Skeletal muscle satellite cell (primary cell): Measurements from ENCODE around the gene SLC35F1.

Experiments used
- H3K27me3 ChIP-seq: 2 replicates; pipeline ENCODE4 v1.7.0; 2013; ENCODE audit warnings: low read length; ENCODE audit not compliant: control insufficient read depth, insufficient read depth
- H3K36me3 ChIP-seq: 2 replicates; pipeline ENCODE4 v1.7.0; 2013; ENCODE audit warnings: mild to moderate bottlenecking, control low read depth, low read length; ENCODE audit not compliant: insufficient read depth
- H3K4me1 ChIP-seq: 2 replicates; pipeline ENCODE4 v1.7.0; 2013; ENCODE audit warnings: low read length; ENCODE audit not compliant: control insufficient read depth, insufficient read depth
- H3K4me2 ChIP-seq: 2 replicates; pipeline ENCODE4 v1.7.0; 2013; ENCODE audit warnings: mild to moderate bottlenecking, low read length
- H3K4me3 ChIP-seq: 2 replicates; pipeline ENCODE4 v1.7.0; 2013; ENCODE audit warnings: low read length
- H3K9ac ChIP-seq: 2 replicates; pipeline ENCODE4 v1.7.0; 2013; ENCODE audit warnings: mild to moderate bottlenecking, low read depth, low read length, moderate library complexity
- H3K9me3 ChIP-seq: replicated peaks from 2 replicates; pipeline ENCODE4 v1.7.0; 2013; ENCODE audit warnings: mild to moderate bottlenecking, control low read depth, low read length

Gene SLC35F1

DNA sequence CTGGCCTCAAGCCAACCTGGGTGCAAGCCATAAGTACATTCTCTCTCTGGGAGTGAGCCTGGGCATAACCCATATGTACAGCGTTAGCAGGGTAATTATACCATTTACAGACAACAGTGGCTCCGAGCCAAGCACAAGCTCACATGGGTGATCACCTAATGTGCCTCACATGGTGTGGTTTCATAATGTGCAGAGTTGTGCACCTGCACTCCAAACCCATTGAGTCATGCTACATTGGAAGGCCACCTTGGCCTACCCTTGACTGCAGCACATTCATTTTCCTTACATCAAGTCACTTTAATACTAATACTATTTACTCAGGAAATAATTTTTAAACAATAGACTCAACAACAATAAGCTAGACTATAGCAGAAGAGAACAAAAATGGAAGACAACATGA is 446.5 kb downstream of the SLC35F1 start:
- Histone ChIP-seq H3K9me3 (no peaks in the 10 kb centered on the region), H3K36me3 (no peaks in the 10 kb centered on the region), H3K4me2 (no peak overlapping the region), H3K27me3 (no peaks in the 10 kb centered on the region), H3K4me3 (no peak overlapping the region), H3K4me1 (no peaks in the 10 kb centered on the region), H3K9ac (no peak overlapping the region)

DNA sequence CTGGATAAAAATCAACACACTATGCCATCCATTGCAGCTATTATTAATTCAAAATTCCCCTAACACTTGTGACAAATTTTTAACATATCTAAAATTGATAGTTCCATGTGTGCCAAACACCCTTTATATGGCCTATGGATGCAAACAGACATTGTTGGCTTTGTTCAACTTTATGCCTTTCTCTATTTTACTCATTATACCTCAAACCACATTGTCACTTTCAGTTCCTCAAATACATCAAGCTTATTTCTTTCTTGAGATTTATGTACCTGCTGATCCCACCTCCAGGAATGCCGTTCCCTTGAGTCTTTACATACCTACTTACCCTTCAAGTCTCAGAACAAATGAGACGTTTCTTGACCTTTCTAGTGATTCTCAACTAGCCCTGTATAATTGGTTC is 447.6 kb downstream of the SLC35F1 start:
- H3K9me3 ChIP-seq: no peaks in the 10 kb centered on the region
- no peak overlapping the region for H3K4me2 ChIP-seq
- no peaks in the 10 kb centered on the region for H3K27me3 ChIP-seq
- no peak overlapping the region for H3K9ac ChIP-seq
- H3K4me3 ChIP-seq: no peak overlapping the region
- H3K36me3 ChIP-seq: no peaks in the 10 kb centered on the region
- no peaks in the 10 kb centered on the region for H3K4me1 ChIP-seq

DNA sequence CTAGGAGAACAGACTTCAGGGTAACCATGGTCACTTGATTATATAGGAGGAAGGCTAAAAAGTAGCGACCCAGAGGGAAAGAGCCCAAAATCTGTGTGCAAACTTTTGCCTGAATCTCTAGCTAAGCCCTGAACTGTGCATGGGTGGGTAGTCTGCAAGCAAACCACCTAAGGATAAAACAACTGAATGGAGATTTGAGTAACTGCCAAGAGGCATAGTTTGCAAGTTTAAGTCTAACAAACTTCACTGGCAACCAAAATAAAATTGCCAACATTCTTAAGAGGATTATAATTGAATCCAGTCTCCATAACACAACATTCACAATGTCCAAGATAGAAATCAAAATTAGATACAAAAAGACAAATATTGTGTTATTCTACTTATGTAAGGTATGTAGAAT is 449.0 kb downstream of the SLC35F1 start:
- no peak overlapping the region for H3K4me2 ChIP-seq
- no peaks in the 10 kb centered on the region for H3K4me1 ChIP-seq
- no peaks in the 10 kb centered on the region for H3K36me3 ChIP-seq
- no peak overlapping the region for H3K4me3 ChIP-seq
- no peaks in the 10 kb centered on the region for H3K9me3 ChIP-seq
- H3K9ac ChIP-seq: no peak overlapping the region
- H3K27me3 ChIP-seq: no peaks in the 10 kb centered on the region

DNA sequence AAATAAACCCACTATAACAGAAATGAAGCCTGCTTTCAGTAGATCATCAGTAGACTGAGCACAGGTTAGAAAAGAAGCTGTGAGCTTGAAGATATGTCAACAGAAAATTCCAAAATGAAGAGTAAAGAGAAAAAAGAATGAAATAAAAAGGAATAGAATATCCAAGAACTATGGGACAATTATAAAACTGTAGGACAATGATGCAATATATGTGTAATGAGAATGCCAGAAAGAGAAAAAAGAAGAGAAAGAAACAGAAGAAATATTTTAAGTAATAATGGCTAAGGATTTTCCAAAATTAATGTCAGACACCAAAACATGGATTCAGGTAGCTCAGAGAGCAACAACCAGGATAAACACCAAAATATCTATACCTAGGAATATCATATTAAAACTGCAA is 449.6 kb downstream of the SLC35F1 start:
- H3K4me3 ChIP-seq: no peak overlapping the region
- no peaks in the 10 kb centered on the region for H3K36me3 ChIP-seq
- H3K4me1 ChIP-seq: no peaks in the 10 kb centered on the region
- H3K4me2 ChIP-seq: no peak overlapping the region
- no peak overlapping the region for H3K9ac ChIP-seq
- H3K9me3 ChIP-seq: no peaks in the 10 kb centered on the region
- H3K27me3 ChIP-seq: no peaks in the 10 kb centered on the region
